T-helper 1 cell treated with Interleukin-12 subunit alpha and Interleukin-12 subunit beta and Interleukin-4 antibody, amounts not matched to agents 30 μg/mL and 1 μg/mL, for 36 hours (primary cell): Measurements from ENCODE around the gene POMC.
A peak's percentile ranks its signal among the peaks of the same experiment; 100 is the strongest.
"Not testable (repeated sequence)": the region's sequence is repeated elsewhere in the genome, so short reads cannot be mapped to it uniquely, and the experiment has no call there.

Experiments
- H3K27ac Mint-ChIP-seq: one replicate; pipeline ENCODE4 v1.8.0; 2021; ENCODE audit warnings: mild to moderate bottlenecking, mixed read lengths
- H3K27me3 Mint-ChIP-seq: one replicate; pipeline ENCODE4 v1.8.0; 2021; ENCODE audit warnings: low read depth, mixed read lengths
- H3K36me3 Mint-ChIP-seq: one replicate; pipeline ENCODE4 v1.8.0; 2021; ENCODE audit warnings: low read depth, mixed read lengths
- H3K4me1 Mint-ChIP-seq: one replicate; pipeline ENCODE4 v1.8.0; 2021; ENCODE audit warnings: low read depth, mixed read lengths
- H3K4me3 Mint-ChIP-seq: one replicate; pipeline ENCODE4 v1.8.0; 2021; ENCODE audit warnings: mild to moderate bottlenecking, moderate library complexity, mixed read lengths
- H3K9me3 Mint-ChIP-seq: one replicate; pipeline ENCODE4 v1.8.0; 2021; ENCODE audit warnings: mixed read lengths

Gene POMC

GRCh38 chr2:25168256-25169072, at the start of gene POMC:
Gene POMC, minus strand, starts transcription at chr2:25168580. Its CDS starts 3,808 bp downstream, at chr2:25164772.
- Mint-ChIP-seq H3K9me3 (no peaks in the 10 kb centered on the region), H3K4me1 (peaks cover 17% of the 10 kb centered on the region), H3K27ac (no peak within 1 kb of the TSS), H3K4me3 (peak within 1 kb of the TSS; percentile 30), H3K27me3 (peaks cover 82% of the 10 kb centered on the region), H3K36me3 (no peaks in the 10 kb centered on the region)

GRCh38 chr2:25218100-25218499, 49.7 kb upstream of the POMC start:
- H3K4me3 Mint-ChIP-seq: peak overlapping the region; percentile 44
- no peaks in the 10 kb centered on the region for H3K27me3 Mint-ChIP-seq
- H3K4me1 Mint-ChIP-seq: peaks cover 8% of the 10 kb centered on the region
- H3K36me3 Mint-ChIP-seq: peaks cover 2% of the 10 kb centered on the region
- H3K27ac Mint-ChIP-seq: no peak overlapping the region
- no peaks in the 10 kb centered on the region for H3K9me3 Mint-ChIP-seq

- Mint-ChIP-seq H3K4me1 (peaks cover 8% of the 10 kb centered on the region), H3K4me3 (peak overlapping the region; percentile 72), H3K36me3 (peaks cover 2% of the 10 kb centered on the region), H3K27ac (peak overlapping the region; percentile 77), H3K27me3 (no peaks in the 10 kb centered on the region), H3K9me3 (no peaks in the 10 kb centered on the region)
These were observed 47.7 kb upstream of the POMC start for GRCh38 chr2:25215948-25216679.

GRCh38 chr2:25215232-25215631, 46.9 kb upstream of the POMC start:
- Mint-ChIP-seq H3K4me3 (peak overlapping the region; percentile 72), H3K27me3 (no peaks in the 10 kb centered on the region), H3K27ac (peak overlapping the region; percentile 77), H3K4me1 (peaks cover 13% of the 10 kb centered on the region), H3K9me3 (no peaks in the 10 kb centered on the region), H3K36me3 (peaks cover 2% of the 10 kb centered on the region)

GRCh38 chr2:25213229-25213628, 44.8 kb upstream of the POMC start:
- H3K9me3 Mint-ChIP-seq: no peaks in the 10 kb centered on the region

GRCh38 chr2:25210923-25211322, 42.5 kb upstream of the POMC start:
- not testable (repeated sequence) for H3K36me3 Mint-ChIP-seq, H3K4me3 Mint-ChIP-seq, H3K9me3 Mint-ChIP-seq, H3K27ac Mint-ChIP-seq, H3K27me3 Mint-ChIP-seq
- H3K4me1 Mint-ChIP-seq: peaks cover 15% of the 10 kb centered on the region

More at GRCh38 chr2:25213229-25213628, 44.8 kb upstream of the POMC start:
- Mint-ChIP-seq H3K27me3 (no peaks in the 10 kb centered on the region), H3K36me3 (peaks cover 2% of the 10 kb centered on the region), H3K27ac (no peak overlapping the region), H3K4me1 (peaks cover 17% of the 10 kb centered on the region), H3K4me3 (no peak overlapping the region)

GRCh38 chr2:25207078-25207545, 38.7 kb upstream of the POMC start:
- H3K27me3 Mint-ChIP-seq: no peaks in the 10 kb centered on the region

GRCh38 chr2:25204190-25204838, 35.9 kb upstream of the POMC start:
- no peaks in the 10 kb centered on the region for H3K36me3 Mint-ChIP-seq
- H3K9me3 Mint-ChIP-seq: no peaks in the 10 kb centered on the region
- no peaks in the 10 kb centered on the region for H3K27me3 Mint-ChIP-seq
- H3K4me3 Mint-ChIP-seq: no peak overlapping the region
- peaks cover 5% of the 10 kb centered on the region for H3K4me1 Mint-ChIP-seq
- H3K27ac Mint-ChIP-seq: no peak overlapping the region

More at GRCh38 chr2:25207078-25207545, 38.7 kb upstream of the POMC start:
- Mint-ChIP-seq H3K9me3 (no peaks in the 10 kb centered on the region), H3K36me3 (no peaks in the 10 kb centered on the region), H3K4me1 (peaks cover 16% of the 10 kb centered on the region), H3K4me3 (no peak overlapping the region), H3K27ac (no peak overlapping the region)

- H3K27ac Mint-ChIP-seq: no peak overlapping the region
- no peaks in the 10 kb centered on the region for H3K36me3 Mint-ChIP-seq
- H3K27me3 Mint-ChIP-seq: peaks cover 9% of the 10 kb centered on the region
- no peak overlapping the region for H3K4me3 Mint-ChIP-seq
- H3K9me3 Mint-ChIP-seq: no peaks in the 10 kb centered on the region
- peaks cover 5% of the 10 kb centered on the region for H3K4me1 Mint-ChIP-seq
These were observed 33.9 kb upstream of the POMC start for GRCh38 chr2:25202275-25202674.

- H3K4me3 Mint-ChIP-seq: no peak overlapping the region
- H3K36me3 Mint-ChIP-seq: no peaks in the 10 kb centered on the region
- no peaks in the 10 kb centered on the region for H3K9me3 Mint-ChIP-seq
- H3K4me1 Mint-ChIP-seq: peaks cover 5% of the 10 kb centered on the region
- H3K27me3 Mint-ChIP-seq: peaks cover 10% of the 10 kb centered on the region
- no peak overlapping the region for H3K27ac Mint-ChIP-seq
These were observed 33.4 kb upstream of the POMC start for GRCh38 chr2:25201794-25202193.

GRCh38 chr2:25201265-25201664, 32.9 kb upstream of the POMC start:
- H3K27ac Mint-ChIP-seq: no peak overlapping the region
- H3K27me3 Mint-ChIP-seq: peaks cover 10% of the 10 kb centered on the region
- H3K4me3 Mint-ChIP-seq: no peak overlapping the region
- H3K36me3 Mint-ChIP-seq: no peaks in the 10 kb centered on the region
- no peaks in the 10 kb centered on the region for H3K9me3 Mint-ChIP-seq
- H3K4me1 Mint-ChIP-seq: peaks cover 5% of the 10 kb centered on the region

- Mint-ChIP-seq H3K9me3 (no peaks in the 10 kb centered on the region), H3K27me3 (peaks cover 10% of the 10 kb centered on the region), H3K36me3 (no peaks in the 10 kb centered on the region), H3K4me3 (no peak overlapping the region), H3K4me1 (peaks cover 5% of the 10 kb centered on the region), H3K27ac (no peak overlapping the region)
These were observed 30.2 kb upstream of the POMC start for GRCh38 chr2:25198576-25198975.

- Mint-ChIP-seq H3K4me1 (peaks cover 5% of the 10 kb centered on the region), H3K27ac (no peak overlapping the region)
These were observed 29.8 kb upstream of the POMC start for GRCh38 chr2:25198209-25198525.

GRCh38 chr2:25197336-25198208, 29.2 kb upstream of the POMC start:
- Mint-ChIP-seq H3K9me3 (no peaks in the 10 kb centered on the region), H3K27me3 (peaks cover 10% of the 10 kb centered on the region), H3K4me1 (peaks cover 5% of the 10 kb centered on the region), H3K27ac (no peak overlapping the region), H3K36me3 (no peaks in the 10 kb centered on the region), H3K4me3 (no peak overlapping the region)

More at GRCh38 chr2:25198209-25198525, 29.8 kb upstream of the POMC start:
- Mint-ChIP-seq H3K4me3 (no peak overlapping the region), H3K27me3 (peaks cover 10% of the 10 kb centered on the region), H3K36me3 (no peaks in the 10 kb centered on the region), H3K9me3 (no peaks in the 10 kb centered on the region)
